Measurements from ENCODE around the gene ARHGAP26.

The ARHGAP26 gene

GRCh38 chr5:143019157-143019556, 249.0 kb downstream of the ARHGAP26 start:
- TF ChIP-seq, protein P1, sequence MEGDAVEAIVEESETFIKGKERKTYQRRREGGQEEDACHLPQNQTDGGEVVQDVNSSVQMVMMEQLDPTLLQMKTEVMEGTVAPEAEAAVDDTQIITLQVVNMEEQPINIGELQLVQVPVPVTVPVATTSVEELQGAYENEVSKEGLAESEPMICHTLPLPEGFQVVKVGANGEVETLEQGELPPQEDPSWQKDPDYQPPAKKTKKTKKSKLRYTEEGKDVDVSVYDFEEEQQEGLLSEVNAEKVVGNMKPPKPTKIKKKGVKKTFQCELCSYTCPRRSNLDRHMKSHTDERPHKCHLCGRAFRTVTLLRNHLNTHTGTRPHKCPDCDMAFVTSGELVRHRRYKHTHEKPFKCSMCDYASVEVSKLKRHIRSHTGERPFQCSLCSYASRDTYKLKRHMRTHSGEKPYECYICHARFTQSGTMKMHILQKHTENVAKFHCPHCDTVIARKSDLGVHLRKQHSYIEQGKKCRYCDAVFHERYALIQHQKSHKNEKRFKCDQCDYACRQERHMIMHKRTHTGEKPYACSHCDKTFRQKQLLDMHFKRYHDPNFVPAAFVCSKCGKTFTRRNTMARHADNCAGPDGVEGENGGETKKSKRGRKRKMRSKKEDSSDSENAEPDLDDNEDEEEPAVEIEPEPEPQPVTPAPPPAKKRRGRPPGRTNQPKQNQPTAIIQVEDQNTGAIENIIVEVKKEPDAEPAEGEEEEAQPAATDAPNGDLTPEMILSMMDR (conservative IDR thresholded peaks at IDR 0.05; ENCODE audit: low read depth), result no peak
- no peak for DNase-seq (ENCODE audit: low spot score)
- H3K27ac ChIP-seq, result no peak overlapping the region
- ChIA-PET CTCF (no interaction called here), POLR2A (ENCODE audit: low non-redundant PET) (no interaction called here)

DNA sequence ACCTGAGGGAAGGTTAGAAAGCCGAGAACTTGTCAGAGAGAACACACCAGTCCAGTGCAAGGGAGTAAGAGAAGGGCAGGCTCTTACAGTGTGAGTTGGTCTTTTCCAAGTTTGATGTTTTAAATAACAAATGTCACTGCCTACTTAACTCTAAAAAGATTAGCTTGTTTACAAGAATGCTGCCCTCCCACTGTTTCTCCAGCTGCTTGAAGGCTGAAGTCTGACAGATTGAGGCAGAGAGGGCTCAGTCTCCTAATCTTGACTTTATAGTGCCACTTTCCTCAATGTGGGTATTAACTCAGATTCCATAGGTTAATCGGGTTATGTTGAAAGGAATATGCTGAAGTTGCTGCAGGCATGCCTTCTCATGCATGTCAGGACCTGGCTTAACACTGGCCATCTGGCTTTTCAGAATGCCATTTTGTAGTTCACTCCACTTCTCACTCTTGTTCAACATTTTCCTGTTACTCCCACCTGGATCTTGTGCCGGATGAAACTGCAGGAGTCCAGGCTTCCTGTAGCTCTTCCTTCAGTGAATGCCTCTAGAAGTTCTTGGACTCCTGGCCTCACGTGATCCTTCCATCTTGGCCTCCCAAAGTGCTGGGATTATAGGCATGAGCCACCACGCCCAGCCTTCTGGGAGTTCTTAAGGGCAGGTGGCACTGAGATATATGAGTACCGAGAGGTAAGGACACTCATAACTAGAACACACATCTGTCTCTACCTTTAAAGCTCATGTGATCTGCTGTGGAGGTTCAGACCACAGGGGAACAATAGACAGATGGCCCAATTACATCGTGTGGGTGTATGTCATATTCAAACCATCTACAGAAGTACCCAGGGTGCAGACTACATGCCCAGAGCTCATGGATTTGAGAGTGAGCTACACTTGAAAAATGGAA, 249.7 kb downstream of the ARHGAP26 start:
- TF ChIP-seq, protein P1 (conservative IDR thresholded peaks at IDR 0.05; ENCODE audit: low read depth), result no peak
- ChIA-PET POLR2A (ENCODE audit: low non-redundant PET) (no interaction called here), CTCF (no interaction called here)
- DNase-seq (ENCODE audit: low spot score), result no peak
- H3K27ac ChIP-seq, result no peak overlapping the region

DNA sequence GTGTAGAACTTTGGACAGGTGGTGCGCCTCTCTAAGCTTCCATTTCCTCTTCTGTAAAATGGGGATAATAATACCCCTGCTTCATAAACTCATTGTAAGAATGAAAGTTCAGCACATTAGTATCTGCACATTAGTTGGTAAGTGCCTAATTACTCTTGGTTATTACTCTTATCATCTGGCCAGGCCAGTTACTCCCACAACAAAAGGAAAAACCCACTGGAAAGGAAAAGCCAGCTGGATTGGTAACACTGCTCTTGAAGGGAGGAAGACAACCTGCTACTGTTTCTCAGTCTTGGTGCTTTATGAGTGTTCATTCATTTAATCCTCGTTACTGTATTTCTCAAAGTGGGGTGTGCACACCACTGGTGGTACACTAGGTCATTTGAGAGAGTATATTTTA, 251.4 kb downstream of the ARHGAP26 start:
- H3K27ac ChIP-seq, result no peak overlapping the region
- DNase-seq (ENCODE audit: low spot score), result no peak
- POLR2A ChIA-PET (ENCODE audit: low non-redundant PET), result no interaction called here
- TF ChIP-seq, protein P1 (conservative IDR thresholded peaks at IDR 0.05; ENCODE audit: low read depth), result no peak
- CTCF ChIA-PET, result no interaction called here

- no peak for DNase-seq (ENCODE audit: low spot score)
- ChIA-PET POLR2A (ENCODE audit: low non-redundant PET) (no interaction called here), CTCF (interaction anchor here (0.5 to 0.8 kb wide), 2 partner anchors 254 to 380 kb away, joined by 3 to 6 read pairs; partner anchors contain the start of gene NR3C1)
- no peak overlapping the region for H3K27ac ChIP-seq
- TF ChIP-seq, protein P1 (conservative IDR thresholded peaks at IDR 0.05; ENCODE audit: low read depth), result no peak
These were observed 253.4 kb downstream of the ARHGAP26 start for GRCh38 chr5:143023411-143024096.

DNA sequence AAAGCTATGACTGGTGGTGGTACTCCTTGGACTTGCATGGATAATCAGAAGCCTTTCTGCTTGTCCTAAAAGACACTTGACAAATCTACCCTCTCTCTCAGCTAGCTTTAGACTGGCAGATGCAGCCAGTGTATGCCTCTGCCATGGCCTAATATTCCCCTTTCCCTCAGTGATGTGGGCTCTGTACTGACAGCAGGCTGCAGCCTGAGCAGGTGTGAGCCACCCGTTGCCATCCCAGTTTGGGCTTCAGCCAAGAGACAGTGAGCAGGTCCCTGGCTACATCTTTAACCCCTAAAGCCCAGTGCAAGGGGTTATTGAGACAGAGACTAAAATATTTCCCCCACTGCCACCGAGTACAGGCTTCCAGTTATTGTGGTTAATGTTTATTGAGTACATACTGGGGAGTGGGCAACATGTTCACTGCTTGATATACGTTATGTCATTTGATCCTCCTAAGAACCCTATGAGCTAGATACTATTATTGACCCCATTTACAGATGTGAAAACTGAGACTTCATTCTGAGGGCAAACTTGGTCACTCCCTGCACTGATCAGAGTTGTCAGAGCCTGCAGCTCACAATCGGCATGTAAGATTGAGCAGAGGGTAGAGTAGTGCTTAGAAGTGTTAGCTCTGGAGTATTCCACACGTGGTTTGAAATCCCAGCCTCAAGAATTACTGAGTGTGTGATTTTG, 254.2 kb downstream of the ARHGAP26 start:
- ChIA-PET POLR2A (ENCODE audit: low non-redundant PET) (no interaction called here), CTCF (interaction anchor here (0.6 kb wide), 1 partner anchor 1159 kb away, joined by 5 read pairs; no protein-coding TSS in a partner anchor)
- no peak for DNase-seq (ENCODE audit: low spot score)

More for the DNA sequence above, 254.2 kb downstream of the ARHGAP26 start:
- TF ChIP-seq, protein P1 (conservative IDR thresholded peaks at IDR 0.05; ENCODE audit: low read depth), result no peak
- H3K27ac ChIP-seq, result no peak overlapping the region
